Measurements from ENCODE around the gene C3orf20.

- TF ChIP-seq, protein P1, sequence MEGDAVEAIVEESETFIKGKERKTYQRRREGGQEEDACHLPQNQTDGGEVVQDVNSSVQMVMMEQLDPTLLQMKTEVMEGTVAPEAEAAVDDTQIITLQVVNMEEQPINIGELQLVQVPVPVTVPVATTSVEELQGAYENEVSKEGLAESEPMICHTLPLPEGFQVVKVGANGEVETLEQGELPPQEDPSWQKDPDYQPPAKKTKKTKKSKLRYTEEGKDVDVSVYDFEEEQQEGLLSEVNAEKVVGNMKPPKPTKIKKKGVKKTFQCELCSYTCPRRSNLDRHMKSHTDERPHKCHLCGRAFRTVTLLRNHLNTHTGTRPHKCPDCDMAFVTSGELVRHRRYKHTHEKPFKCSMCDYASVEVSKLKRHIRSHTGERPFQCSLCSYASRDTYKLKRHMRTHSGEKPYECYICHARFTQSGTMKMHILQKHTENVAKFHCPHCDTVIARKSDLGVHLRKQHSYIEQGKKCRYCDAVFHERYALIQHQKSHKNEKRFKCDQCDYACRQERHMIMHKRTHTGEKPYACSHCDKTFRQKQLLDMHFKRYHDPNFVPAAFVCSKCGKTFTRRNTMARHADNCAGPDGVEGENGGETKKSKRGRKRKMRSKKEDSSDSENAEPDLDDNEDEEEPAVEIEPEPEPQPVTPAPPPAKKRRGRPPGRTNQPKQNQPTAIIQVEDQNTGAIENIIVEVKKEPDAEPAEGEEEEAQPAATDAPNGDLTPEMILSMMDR (IDR thresholded peaks at IDR 0.05) = no peak
- TF ChIP-seq TCF7L2 (IDR thresholded peaks at IDR 0.05; ENCODE audit: low read depth, low read length) (0 out of 2 replicates have a peak, but pooled peaks have one; percentile 36), POLR2AphosphoS5 (IDR thresholded peaks at IDR 0.05; ENCODE audit: low read depth, low read length) (peak; percentile 92)
Observed at GRCh38 chr3:14651440-14652251, 23.3 kb upstream of the C3orf20 start, which contains the start of gene CCDC174.
